ENCODE data around the gene SLC37A2. TPM values are rescaled to one million over a fixed set of nuclear protein-coding genes. Genes with fewer than 3 reads are reported as not detected.
"Not testable (repeated sequence)": the region's sequence is repeated elsewhere in the genome, so short reads cannot be mapped to it uniquely, and the experiment has no call there.

The SLC37A2 gene
- total RNA-seq, 1 donor from 2014 or later, result 0.13 TPM

GRCh38 chr11:125090151-125090550 is 27.0 kb downstream of the SLC37A2 start:
- H3K27ac Mint-ChIP-seq; H3K27me3 Mint-ChIP-seq (ENCODE audit: insufficient read depth); H3K9me3 Mint-ChIP-seq; H3K36me3 Mint-ChIP-seq (ENCODE audit: low read depth); H3K4me3 Mint-ChIP-seq; DNase-seq (ENCODE audit: low spot score); H3K4me1 Mint-ChIP-seq (ENCODE audit: low read depth): not testable (repeated sequence)
- intact Hi-C loops (cut with micrococcal nuclease), result loop anchor here (2.0 to 5.0 kb wide), 2 partner anchors 35 to 257 kb away; no protein-coding TSS in a partner anchor

GRCh38 chr11:125090816-125091215 is 27.7 kb downstream of the SLC37A2 start:
- Mint-ChIP-seq H3K27me3 (ENCODE audit: insufficient read depth) (no peaks in the 10 kb centered on the region), H3K9me3 (no peaks in the 10 kb centered on the region), H3K4me1 (ENCODE audit: low read depth) (peaks cover 5% of the 10 kb centered on the region), H3K27ac (no peak overlapping the region), H3K4me3 (no peak overlapping the region), H3K36me3 (ENCODE audit: low read depth) (peaks cover under 1% of the 10 kb centered on the region)
- intact Hi-C loops (cut with micrococcal nuclease), result loop anchor here (1.0 to 5.0 kb wide), 3 partner anchors 34 to 256 kb away; no protein-coding TSS in a partner anchor
- no peak for DNase-seq (ENCODE audit: low spot score)

DNA sequence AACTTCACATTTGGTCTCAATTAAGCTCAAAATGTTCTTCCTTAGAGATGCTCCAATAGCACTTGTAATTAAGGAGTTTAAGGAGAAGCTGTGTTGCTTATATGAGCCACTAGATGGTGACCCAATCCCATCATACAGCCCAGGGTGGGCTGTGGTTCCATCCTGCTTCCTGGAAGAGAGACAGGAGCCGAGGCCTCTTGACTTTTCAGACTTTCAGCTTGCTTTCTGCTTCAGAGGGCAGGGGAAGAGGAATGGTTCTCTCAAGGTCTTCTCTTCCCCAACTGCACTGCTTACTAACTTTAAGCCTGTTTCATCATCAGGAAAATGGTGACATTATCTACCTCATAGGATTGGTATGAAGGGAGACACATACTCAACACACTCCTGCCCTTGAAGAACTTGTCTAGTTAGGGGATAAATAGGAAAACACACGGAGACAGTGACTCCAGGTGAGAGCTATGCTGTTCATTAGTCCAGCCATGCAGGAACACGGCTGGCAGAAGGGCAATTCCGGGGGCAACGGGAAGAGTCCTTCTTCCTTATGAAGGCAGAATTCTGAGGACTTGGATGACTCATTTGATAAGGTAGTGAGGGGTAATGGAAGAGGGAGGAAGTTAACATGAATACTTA is 28.3 kb downstream of the SLC37A2 start:
- Mint-ChIP-seq H3K27ac (no peak overlapping the region), H3K36me3 (ENCODE audit: low read depth) (peaks cover 6% of the 10 kb centered on the region), H3K4me3 (no peak overlapping the region), H3K4me1 (ENCODE audit: low read depth) (peaks cover 5% of the 10 kb centered on the region), H3K27me3 (ENCODE audit: insufficient read depth) (no peaks in the 10 kb centered on the region), H3K9me3 (no peaks in the 10 kb centered on the region)
- DNase-seq (ENCODE audit: low spot score), result no peak
- intact Hi-C loops (cut with micrococcal nuclease), result loop anchor here (1.0 to 5.0 kb wide), 3 partner anchors 33 to 256 kb away; no protein-coding TSS in a partner anchor

DNA sequence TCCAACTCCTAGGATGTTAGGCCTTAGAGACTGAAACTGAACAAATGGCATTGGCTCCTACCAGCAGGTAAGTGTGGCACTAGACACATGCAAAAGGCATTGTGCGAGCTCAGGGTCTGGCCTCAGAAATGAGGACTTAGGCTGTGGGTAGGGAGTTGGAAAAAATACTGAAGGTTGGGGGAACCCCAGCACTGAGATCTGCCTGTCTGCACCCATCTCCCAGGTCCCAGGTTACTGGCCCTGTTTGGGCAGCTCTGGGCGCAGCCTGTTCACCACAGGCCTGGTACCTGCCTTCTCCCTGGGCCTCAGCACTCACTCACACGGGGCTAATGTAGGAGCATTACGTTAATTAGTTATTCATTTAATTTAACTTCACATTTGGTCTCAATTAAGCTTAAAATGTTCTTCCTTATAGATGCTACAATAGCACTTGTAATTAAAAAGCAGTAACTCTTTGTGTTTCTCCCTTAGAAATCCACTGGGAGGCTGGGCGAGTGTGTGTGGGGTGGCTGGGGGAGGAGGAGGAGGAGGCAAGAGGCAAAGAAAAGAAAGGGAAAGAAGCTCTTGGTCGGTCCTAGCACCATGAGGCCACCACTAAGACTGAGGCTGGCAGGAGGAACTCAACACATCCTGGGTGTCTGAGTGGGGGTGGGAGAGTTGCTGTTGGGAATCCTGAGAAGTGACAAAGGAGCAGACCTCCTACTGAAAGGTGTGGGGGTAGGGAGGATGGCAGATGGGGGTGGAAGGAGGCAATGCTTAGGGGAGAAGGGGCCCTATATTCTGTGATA is 29.0 kb downstream of the SLC37A2 start:
- no peak for DNase-seq (ENCODE audit: low spot score)
- no peak overlapping the region for H3K4me3 Mint-ChIP-seq
- peaks cover 5% of the 10 kb centered on the region for H3K4me1 Mint-ChIP-seq (ENCODE audit: low read depth)
- no peaks in the 10 kb centered on the region for H3K27me3 Mint-ChIP-seq (ENCODE audit: insufficient read depth)
- no peak overlapping the region for H3K27ac Mint-ChIP-seq
- intact Hi-C loops (cut with micrococcal nuclease), result loop anchor here (1.0 to 5.0 kb wide), 3 partner anchors 33 to 255 kb away; no protein-coding TSS in a partner anchor
- no peaks in the 10 kb centered on the region for H3K9me3 Mint-ChIP-seq
- H3K36me3 Mint-ChIP-seq (ENCODE audit: low read depth), result peaks cover 10% of the 10 kb centered on the region

DNA sequence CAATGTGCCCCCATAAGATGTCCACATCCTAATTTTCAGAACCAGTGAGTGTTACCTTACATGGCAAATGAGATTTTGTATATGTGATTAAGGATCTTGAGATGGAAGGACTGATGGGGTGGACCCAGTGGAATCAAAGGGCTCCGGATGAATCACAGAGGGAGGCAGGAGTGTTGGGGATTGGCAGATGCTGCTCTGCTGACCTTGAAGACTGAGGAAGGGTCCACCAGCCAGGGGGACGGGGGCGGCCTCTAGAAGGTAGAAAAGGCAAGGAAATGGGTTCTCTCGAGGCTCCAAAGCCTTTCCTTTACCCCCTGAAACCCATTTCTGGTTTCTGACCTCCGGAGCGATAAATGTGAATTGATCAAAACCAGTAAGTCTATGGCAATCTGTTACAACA is 29.6 kb downstream of the SLC37A2 start:
- intact Hi-C loops (cut with micrococcal nuclease), result loop anchor here (5.0 kb wide), 1 partner anchor 255 kb away; no protein-coding TSS in a partner anchor
- Mint-ChIP-seq H3K4me3 (no peak overlapping the region), H3K4me1 (ENCODE audit: low read depth) (peaks cover 5% of the 10 kb centered on the region), H3K27ac (no peak overlapping the region), H3K36me3 (ENCODE audit: low read depth) (peaks cover 10% of the 10 kb centered on the region), H3K27me3 (ENCODE audit: insufficient read depth) (no peaks in the 10 kb centered on the region), H3K9me3 (no peaks in the 10 kb centered on the region)
- DNase-seq (ENCODE audit: low spot score), result no peak

DNA sequence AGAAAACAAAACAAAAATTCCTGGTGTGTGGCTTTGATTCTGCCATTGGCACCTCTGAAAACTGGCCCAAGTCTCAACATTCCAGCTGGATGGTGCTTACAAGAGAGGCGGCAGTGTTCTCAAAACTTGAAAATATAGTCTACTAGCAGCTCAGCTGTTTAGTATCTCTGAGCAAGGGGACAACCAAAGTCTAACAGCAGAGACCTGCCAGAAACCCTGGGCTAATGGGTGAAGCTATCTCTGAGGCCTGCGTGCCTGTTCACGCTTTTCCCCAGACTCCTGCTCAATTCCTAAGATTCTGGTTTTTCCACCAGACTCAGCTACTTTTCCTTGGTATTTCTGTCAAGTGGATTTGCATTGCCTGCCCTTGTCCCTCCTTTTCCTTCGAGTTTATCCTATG is 30.4 kb downstream of the SLC37A2 start:
- no peak overlapping the region for H3K4me3 Mint-ChIP-seq
- H3K27ac Mint-ChIP-seq, result no peak overlapping the region
- intact Hi-C loops (cut with micrococcal nuclease), result loop anchor here (5.0 kb wide), 1 partner anchor 254 kb away; no protein-coding TSS in a partner anchor
- DNase-seq (ENCODE audit: low spot score), result no peak
- H3K27me3 Mint-ChIP-seq (ENCODE audit: insufficient read depth), result no peaks in the 10 kb centered on the region
- H3K9me3 Mint-ChIP-seq, result no peaks in the 10 kb centered on the region
- peaks cover 10% of the 10 kb centered on the region for H3K36me3 Mint-ChIP-seq (ENCODE audit: low read depth)
- H3K4me1 Mint-ChIP-seq (ENCODE audit: low read depth), result peaks cover 5% of the 10 kb centered on the region

DNA sequence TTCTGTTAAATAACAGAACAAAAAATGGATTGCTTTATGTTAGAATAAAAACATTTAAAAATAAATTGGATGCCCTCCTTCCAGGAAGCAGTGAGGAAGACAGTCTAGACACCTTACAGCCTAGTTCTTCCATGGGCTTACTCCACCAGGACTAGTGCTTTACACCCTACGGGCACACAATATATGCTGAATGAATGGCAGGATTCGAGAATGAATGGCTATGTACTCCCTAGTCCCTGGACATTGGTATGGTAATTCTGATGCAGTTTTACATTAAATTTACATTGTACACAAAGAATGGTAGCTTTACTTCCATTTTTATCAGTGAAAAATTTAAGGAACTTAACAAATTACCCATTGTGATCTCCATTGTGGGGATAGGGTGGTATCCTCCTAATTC is 31.6 kb downstream of the SLC37A2 start:
- intact Hi-C loops (cut with micrococcal nuclease), result loop anchor here (5.0 kb wide), 1 partner anchor 253 kb away; no protein-coding TSS in a partner anchor
- peaks cover 10% of the 10 kb centered on the region for H3K36me3 Mint-ChIP-seq (ENCODE audit: low read depth)
- H3K27me3 Mint-ChIP-seq (ENCODE audit: insufficient read depth), result no peaks in the 10 kb centered on the region
- DNase-seq (ENCODE audit: low spot score), result no peak
- no peak overlapping the region for H3K4me3 Mint-ChIP-seq
- no peak overlapping the region for H3K27ac Mint-ChIP-seq
- peaks cover 5% of the 10 kb centered on the region for H3K4me1 Mint-ChIP-seq (ENCODE audit: low read depth)
- no peaks in the 10 kb centered on the region for H3K9me3 Mint-ChIP-seq

- intact Hi-C loops (cut with micrococcal nuclease), result no loop called here
- Mint-ChIP-seq H3K27ac (no peak overlapping the region), H3K27me3 (ENCODE audit: insufficient read depth) (no peaks in the 10 kb centered on the region), H3K36me3 (ENCODE audit: low read depth) (peaks cover 17% of the 10 kb centered on the region), H3K9me3 (no peaks in the 10 kb centered on the region), H3K4me3 (no peak overlapping the region), H3K4me1 (ENCODE audit: low read depth) (peaks cover 7% of the 10 kb centered on the region)
- DNase-seq (ENCODE audit: low spot score), result no peak
Measured at GRCh38 chr11:125100136-125100535, 37.0 kb downstream of the SLC37A2 start.

DNA sequence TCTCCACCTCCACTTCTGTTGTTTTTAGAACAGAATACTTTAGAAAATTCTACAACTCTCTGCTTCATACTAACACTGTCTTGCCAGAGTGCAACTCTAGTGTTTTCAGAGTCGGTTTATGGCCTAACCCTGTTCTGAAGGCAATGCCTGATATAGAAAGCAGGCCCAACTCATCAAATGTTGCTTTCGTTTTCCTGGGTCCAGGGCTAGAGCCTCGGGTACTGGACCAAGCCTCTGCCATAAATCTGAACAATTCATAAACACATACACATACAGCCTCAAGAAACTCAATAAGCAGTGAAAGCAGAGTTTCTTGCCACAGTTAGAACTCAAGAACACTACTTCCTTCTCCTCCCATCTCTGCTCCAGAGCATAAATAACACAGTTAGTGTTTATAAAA is 38.5 kb downstream of the SLC37A2 start:
- no peaks in the 10 kb centered on the region for H3K27me3 Mint-ChIP-seq (ENCODE audit: insufficient read depth)
- peaks cover 21% of the 10 kb centered on the region for H3K4me1 Mint-ChIP-seq (ENCODE audit: low read depth)
- H3K4me3 Mint-ChIP-seq, result no peak overlapping the region
- no peaks in the 10 kb centered on the region for H3K9me3 Mint-ChIP-seq
- H3K36me3 Mint-ChIP-seq (ENCODE audit: low read depth), result peaks cover 10% of the 10 kb centered on the region
- no peak overlapping the region for H3K27ac Mint-ChIP-seq
- intact Hi-C loops (cut with micrococcal nuclease), result no loop called here
- no peak for DNase-seq (ENCODE audit: low spot score)

DNA sequence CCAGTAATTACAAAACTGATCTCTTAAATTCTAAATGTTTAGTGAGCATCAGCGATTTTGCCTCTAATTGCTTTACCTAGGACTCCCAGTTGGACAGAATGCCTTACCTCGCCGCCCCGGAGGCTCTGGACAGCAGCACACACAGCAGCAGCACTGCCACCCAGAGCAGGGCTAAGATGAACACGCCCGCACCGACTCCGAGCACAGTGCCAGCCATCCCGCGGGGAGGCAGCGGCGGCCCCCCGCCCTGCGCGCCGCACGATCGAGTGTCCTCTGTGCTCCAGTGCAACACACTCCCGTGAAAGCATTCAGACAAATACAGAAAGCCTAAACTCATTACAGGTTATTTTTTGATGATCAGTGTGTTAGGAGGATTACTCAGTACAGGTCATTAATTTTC is 38.9 kb downstream of the SLC37A2 start:
- H3K4me3 Mint-ChIP-seq, result no peak overlapping the region
- no peaks in the 10 kb centered on the region for H3K9me3 Mint-ChIP-seq
- no peaks in the 10 kb centered on the region for H3K27me3 Mint-ChIP-seq (ENCODE audit: insufficient read depth)
- peaks cover 8% of the 10 kb centered on the region for H3K36me3 Mint-ChIP-seq (ENCODE audit: low read depth)
- peaks cover 21% of the 10 kb centered on the region for H3K4me1 Mint-ChIP-seq (ENCODE audit: low read depth)
- no peak for DNase-seq (ENCODE audit: low spot score)
- no peak overlapping the region for H3K27ac Mint-ChIP-seq
- intact Hi-C loops (cut with micrococcal nuclease), result no loop called here

DNA sequence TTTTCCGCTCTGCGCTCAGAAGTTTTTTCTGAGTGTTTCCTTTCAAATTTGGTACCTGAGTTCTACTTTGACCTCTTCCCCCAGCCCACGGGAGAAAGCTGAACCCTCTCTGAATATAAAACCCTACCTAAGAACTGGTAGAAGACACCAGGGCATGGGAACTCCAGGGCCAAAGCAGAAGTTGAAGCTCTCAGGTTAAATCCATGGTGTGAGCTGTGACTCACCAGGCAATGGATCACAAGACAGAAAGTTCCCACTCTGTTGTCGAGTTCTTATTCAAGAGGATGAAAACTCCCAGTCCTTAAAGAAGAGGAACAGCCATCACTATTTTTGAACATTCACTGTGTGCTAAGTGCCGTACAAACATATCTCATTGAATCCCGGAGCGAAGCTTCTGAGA is 39.4 kb downstream of the SLC37A2 start:
- DNase-seq (ENCODE audit: low spot score), result no peak
- Mint-ChIP-seq H3K4me3 (no peak overlapping the region), H3K27ac (no peak overlapping the region), H3K9me3 (no peaks in the 10 kb centered on the region), H3K27me3 (ENCODE audit: insufficient read depth) (no peaks in the 10 kb centered on the region), H3K36me3 (ENCODE audit: low read depth) (peaks cover 8% of the 10 kb centered on the region), H3K4me1 (ENCODE audit: low read depth) (peaks cover 21% of the 10 kb centered on the region)
- intact Hi-C loops (cut with micrococcal nuclease), result no loop called here

DNA sequence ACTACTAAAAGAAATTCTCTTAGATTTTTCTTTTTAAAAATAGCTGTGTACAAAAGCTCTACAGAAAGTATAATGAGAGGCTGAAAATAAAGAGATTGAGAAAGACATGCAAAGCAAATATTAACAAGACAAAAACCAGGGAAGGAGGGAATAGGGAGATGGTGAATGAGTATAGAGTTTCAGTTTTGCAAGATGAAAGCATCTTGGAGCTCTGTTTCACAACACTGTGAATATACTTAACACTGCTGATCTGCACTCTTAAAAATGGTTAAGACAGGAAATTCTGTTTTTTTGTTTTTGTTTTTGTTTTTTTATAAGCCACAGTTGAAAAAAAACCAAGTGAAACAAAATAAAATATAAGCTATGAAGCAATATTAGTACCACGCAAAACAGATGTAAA is 42.8 kb downstream of the SLC37A2 start:
- no peak for DNase-seq (ENCODE audit: low spot score)
- Mint-ChIP-seq H3K9me3 (no peaks in the 10 kb centered on the region), H3K4me1 (ENCODE audit: low read depth) (peaks cover 29% of the 10 kb centered on the region), H3K36me3 (ENCODE audit: low read depth) (no peaks in the 10 kb centered on the region), H3K27ac (no peak overlapping the region), H3K27me3 (ENCODE audit: insufficient read depth) (no peaks in the 10 kb centered on the region), H3K4me3 (no peak overlapping the region)
- intact Hi-C loops (cut with micrococcal nuclease), result no loop called here

GRCh38 chr11:125108469-125108868 is 45.4 kb downstream of the SLC37A2 start:
- Mint-ChIP-seq H3K27me3 (ENCODE audit: insufficient read depth) (no peaks in the 10 kb centered on the region), H3K4me3 (no peak overlapping the region), H3K9me3 (peaks cover 11% of the 10 kb centered on the region), H3K4me1 (ENCODE audit: low read depth) (peaks cover 38% of the 10 kb centered on the region), H3K27ac (no peak overlapping the region), H3K36me3 (ENCODE audit: low read depth) (peaks cover 3% of the 10 kb centered on the region)
- DNase-seq (ENCODE audit: low spot score), result no peak
- intact Hi-C loops (cut with micrococcal nuclease), result no loop called here

Data from activated T-helper 1 cell treated with anti-CD3 and anti-CD28 coated beads, Interleukin-12 subunit alpha, Interleukin-12 subunit beta, Interleukin-2, Interleukin-4 antibody, amounts not matched to agents 30 ng/mL and 10 ng/mL and 1 ng/mL, durations not matched to agents 14 hours and 24 hours and 36 hours (primary cell).